Upper lobe of left lung (tissue), 6 donors: ENCODE results near the gene C2orf74. TPM values are rescaled to one million over a fixed set of nuclear protein-coding genes. Genes with fewer than 3 reads are reported as not detected.

Source experiments
- ATAC-seq, 2 donors: fragments of 200-7000 bp; cut with Tn5 transposase; one replicate each; pipeline ENCODE4 v1.9.1; 2022; ENCODE audit warnings: mild to moderate bottlenecking in 2 of 2, moderate library complexity in 2 of 2; ENCODE audit not compliant: low FRiP score in 2 of 2
- DNase-seq, 2 donors: peaks; one replicate each; pipeline ENCODE4 v3.0.0-alpha.2; 2019 to 2020
- H3K27ac ChIP-seq, 4 donors: fragments of 200-600 bp; sonication (generic); one replicate each; pipeline ENCODE4 v1.5.1; 2016 to 2019
- H3K27me3 ChIP-seq, 4 donors: fragments of 200-600 bp; sonication (generic); one replicate each; pipeline ENCODE4 v1.5.1; 2017 to 2019
- H3K36me3 ChIP-seq, 4 donors: fragments of 200-600 bp; sonication (generic); one replicate each; pipeline ENCODE4 v1.5.1; 2016 to 2019
- H3K4me1 ChIP-seq, 4 donors: fragments of 200-600 bp; sonication (generic); one replicate each; pipeline ENCODE4 v1.5.1; 2018 to 2019
- H3K4me3 ChIP-seq, 4 donors: fragments of 200-600 bp; sonication (generic); one replicate each; pipeline ENCODE4 v1.5.1; 2017 to 2019; ENCODE audit warnings: mild to moderate bottlenecking in 2 of 4, moderate library complexity in 1 of 4
- H3K9me3 ChIP-seq, 4 donors: fragments of 200-600 bp; sonication (generic); one replicate each; pipeline ENCODE4 v1.5.1; 2018 to 2019
- EP300 ChIP-seq, 4 donors: sonication (generic); formaldehyde crosslinking; IDR thresholded peaks; one replicate each; pipeline ENCODE4 v1.5.1; 2017; ENCODE audit warnings: antibody characterized with exemption in 4 of 4, control low read depth in 2 of 4
- POLR2A ChIP-seq, 4 donors: fragments of 450-650 bp; IDR thresholded peaks; one replicate each; pipeline ENCODE4 v1.5.1; 2016 to 2017; ENCODE audit warnings: antibody characterized with exemption in 4 of 4, mild to moderate bottlenecking in 2 of 4
- POLR2AphosphoS5 ChIP-seq, 2 donors: sonication (generic); formaldehyde crosslinking; IDR thresholded peaks; one replicate each; pipeline ENCODE4 v1.5.1; 2017; ENCODE audit warnings: antibody characterized with exemption in 2 of 2
- WGBS, 2 donors: methylation state at CpG; one replicate each; pipeline ENCODE4 v1.1.5; 2017 to 2018; 5-methylcytosine and 5-hydroxymethylcytosine counted together
- total RNA-seq, 6 donors: library from RNA; depleted of rRNA in 4 of 6; stranded (reverse); fragments of >200 nt in 4 of 6; gene quantifications; one replicate each; pipeline versions ENCODE4 v1.1.0 to v1.2.1, GENCODE V29; 2016 to 2021
- TF ChIP-seq, protein P1 (sequence below), 6 experiments: fragments of 450-650 bp in 4 of 6; fragments of 200-600 bp in 2 of 6; sonication (generic) in 2 of 6; IDR thresholded peaks; one replicate each; pipeline ENCODE4 v1.5.1; 2016 to 2019; ENCODE audit warnings: antibody characterized with exemption in 6 of 6
- donor health status: DM: no; HTN: no; CAD: no; lungs with moderate emphysema.
- donor health status: DM: no; HTN: yes; CAD: no; lungs with severe emphysema.

Gene C2orf74
- total RNA-seq, 6 donors from 2014 or later = 11.9 to 20.7 (median 16.6) TPM

GRCh38 chr2:61172671-61173070 lies 10.7 kb downstream of the C2orf74 start:
- WGBS, 2 donors = 73 to 76% methylated on average over 1 of the region's 1 CpG
- Histone ChIP-seq H3K36me3 (no peaks in the 10 kb centered on the region), H3K4me1 (peaks cover 0 to 6% (median 1%) of the 10 kb centered on the region in 4 donors), H3K4me3 (no peak overlapping the region), H3K27ac (no peak overlapping the region), H3K27me3 (no peaks in the 10 kb centered on the region), H3K9me3 (no peaks in the 10 kb centered on the region)
- no peak for TF ChIP-seq POLR2AphosphoS5 (IDR thresholded peaks at IDR 0.05)
- TF ChIP-seq POLR2A (IDR thresholded peaks at IDR 0.05) = no peak
- TF ChIP-seq, protein P1, sequence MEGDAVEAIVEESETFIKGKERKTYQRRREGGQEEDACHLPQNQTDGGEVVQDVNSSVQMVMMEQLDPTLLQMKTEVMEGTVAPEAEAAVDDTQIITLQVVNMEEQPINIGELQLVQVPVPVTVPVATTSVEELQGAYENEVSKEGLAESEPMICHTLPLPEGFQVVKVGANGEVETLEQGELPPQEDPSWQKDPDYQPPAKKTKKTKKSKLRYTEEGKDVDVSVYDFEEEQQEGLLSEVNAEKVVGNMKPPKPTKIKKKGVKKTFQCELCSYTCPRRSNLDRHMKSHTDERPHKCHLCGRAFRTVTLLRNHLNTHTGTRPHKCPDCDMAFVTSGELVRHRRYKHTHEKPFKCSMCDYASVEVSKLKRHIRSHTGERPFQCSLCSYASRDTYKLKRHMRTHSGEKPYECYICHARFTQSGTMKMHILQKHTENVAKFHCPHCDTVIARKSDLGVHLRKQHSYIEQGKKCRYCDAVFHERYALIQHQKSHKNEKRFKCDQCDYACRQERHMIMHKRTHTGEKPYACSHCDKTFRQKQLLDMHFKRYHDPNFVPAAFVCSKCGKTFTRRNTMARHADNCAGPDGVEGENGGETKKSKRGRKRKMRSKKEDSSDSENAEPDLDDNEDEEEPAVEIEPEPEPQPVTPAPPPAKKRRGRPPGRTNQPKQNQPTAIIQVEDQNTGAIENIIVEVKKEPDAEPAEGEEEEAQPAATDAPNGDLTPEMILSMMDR (IDR thresholded peaks at IDR 0.05) = no peak
- TF ChIP-seq EP300 (IDR thresholded peaks at IDR 0.05) = no peak
- no peak for ATAC-seq
- DNase-seq = no peak

DNA sequence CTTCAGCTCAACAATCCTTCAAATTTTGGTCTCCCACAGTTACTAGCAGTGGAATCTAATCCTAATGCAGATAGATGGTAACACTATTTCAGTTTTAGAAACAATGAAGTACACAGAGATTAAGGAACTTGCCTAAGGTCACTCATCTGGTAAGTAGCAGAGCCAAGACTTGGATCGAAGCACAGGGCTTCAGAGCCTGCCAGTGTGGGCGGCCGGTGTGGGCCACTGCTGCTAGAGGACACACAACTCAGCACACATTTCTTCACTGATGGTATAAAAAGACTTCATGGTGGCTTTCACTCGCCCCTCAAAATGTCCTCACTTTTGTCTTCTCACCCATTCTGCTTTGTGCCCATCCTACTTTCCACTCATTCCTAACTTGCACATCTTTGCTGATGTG lies 11.1 kb downstream of the C2orf74 start:
- no peaks in the 10 kb centered on the region for H3K27me3 ChIP-seq
- H3K9me3 ChIP-seq = no peaks in the 10 kb centered on the region
- 60 to 78% methylated on average over 4 of the region's 4 CpGs for WGBS, 2 donors
- ATAC-seq = no peak
- no peak overlapping the region for H3K4me3 ChIP-seq
- H3K36me3 ChIP-seq = no peaks in the 10 kb centered on the region
- H3K27ac ChIP-seq = no peak overlapping the region
- TF ChIP-seq EP300 (IDR thresholded peaks at IDR 0.05) (no peak), POLR2AphosphoS5 (IDR thresholded peaks at IDR 0.05) (no peak), POLR2A (IDR thresholded peaks at IDR 0.05) (no peak)
- TF ChIP-seq, protein P1 (IDR thresholded peaks at IDR 0.05) = no peak
- DNase-seq = peak in 1 of 2 donors; percentile 65
- H3K4me1 ChIP-seq = peaks cover under 1 to 9% (median 3%) of the 10 kb centered on the region in 4 donors

DNA sequence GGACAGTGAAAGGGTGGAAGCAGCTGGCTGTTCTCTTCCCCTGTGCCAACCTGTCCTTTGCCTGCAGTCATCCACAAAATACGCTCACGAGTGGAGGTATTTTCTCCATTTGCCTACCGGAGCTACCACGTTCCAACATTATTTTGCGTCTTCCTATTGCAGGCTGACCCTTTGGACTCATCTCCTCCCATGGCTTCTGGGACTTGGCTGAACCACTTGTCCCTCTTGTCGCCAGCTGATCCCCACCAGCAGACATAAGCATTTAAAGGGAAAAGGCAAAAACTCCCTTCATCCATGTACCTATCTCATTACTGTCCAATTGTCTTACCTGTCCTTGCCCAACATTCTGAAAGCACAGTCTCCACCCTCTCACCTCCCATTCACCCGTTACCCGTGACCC lies 13.0 kb downstream of the C2orf74 start:
- Histone ChIP-seq H3K4me3 (no peak overlapping the region), H3K9me3 (no peaks in the 10 kb centered on the region), H3K27me3 (no peaks in the 10 kb centered on the region), H3K27ac (no peak overlapping the region), H3K36me3 (no peaks in the 10 kb centered on the region), H3K4me1 (peaks cover 20 to 28% (median 23%) of the 10 kb centered on the region in 4 donors)
- ATAC-seq (no peak), DNase-seq (no peak)
- TF ChIP-seq POLR2A (IDR thresholded peaks at IDR 0.05) = no peak
- no peak for TF ChIP-seq EP300 (IDR thresholded peaks at IDR 0.05)
- TF ChIP-seq, protein P1 (IDR thresholded peaks at IDR 0.05) = no peak
- no peak for TF ChIP-seq POLR2AphosphoS5 (IDR thresholded peaks at IDR 0.05)
- 93 to 96% methylated on average over 8 of the region's 8 CpGs for WGBS, 2 donors

DNA sequence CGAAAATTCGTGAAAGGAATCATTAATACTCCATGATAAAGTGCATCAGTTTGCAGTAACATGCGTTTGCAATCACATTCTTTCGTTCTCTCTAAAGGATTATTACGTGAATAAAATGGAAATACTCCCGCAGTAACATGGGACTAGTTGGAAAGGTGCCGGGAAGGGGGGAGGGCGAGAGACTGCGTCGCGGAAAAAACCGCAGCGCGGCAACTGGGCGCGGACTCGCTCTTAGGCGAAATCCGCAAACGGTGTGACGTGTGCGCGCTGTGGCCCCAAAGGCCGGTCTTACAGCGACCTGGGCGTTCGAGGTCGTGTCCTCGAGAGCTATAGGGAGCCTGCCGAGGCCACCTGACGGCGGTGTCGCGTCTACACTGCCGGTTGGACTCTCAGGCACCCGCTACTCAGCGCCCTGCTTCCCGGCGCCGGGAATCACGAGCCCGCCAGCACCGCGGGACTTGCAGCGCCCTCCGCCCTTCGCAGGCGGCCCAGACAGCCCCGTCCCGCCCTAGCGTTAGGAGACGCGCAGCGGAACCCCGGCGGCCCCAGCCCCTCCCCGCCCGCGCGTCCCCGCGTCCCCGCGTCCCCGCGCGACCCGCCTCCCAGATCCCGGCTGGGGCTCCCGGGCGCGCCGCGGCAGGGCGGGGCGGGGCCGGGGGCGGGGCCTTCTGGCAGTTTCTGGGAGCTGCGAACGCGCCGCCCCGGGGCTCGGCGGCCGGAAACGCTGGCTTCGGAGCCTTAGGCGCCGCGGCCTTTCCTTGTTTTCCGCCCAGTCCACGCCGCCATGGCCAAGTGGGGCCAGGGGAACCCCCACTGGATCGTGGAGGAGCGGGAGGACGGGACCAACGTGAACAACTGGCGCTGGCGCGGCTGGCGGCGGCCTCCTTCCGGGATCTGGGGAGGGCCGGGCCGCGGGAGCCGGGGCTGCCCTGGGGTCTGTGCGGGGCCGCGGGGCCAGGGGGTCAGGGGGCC lies 15.1 kb downstream of the C2orf74 start:
- Histone ChIP-seq H3K4me3 (peak overlapping the region; percentile 56 to 86 (median 66)), H3K27me3 (no peaks in the 10 kb centered on the region), H3K9me3 (no peaks in the 10 kb centered on the region), H3K27ac (peak overlapping the region; percentile 96 to 100 (median 98)), H3K36me3 (peaks cover 0 to 17% (median 12%) of the 10 kb centered on the region in 4 donors), H3K4me1 (peaks cover 38 to 46% (median 41%) of the 10 kb centered on the region in 4 donors)
- ATAC-seq = peak; percentile 94 to 96
- peak; percentile 96 to 100 for DNase-seq
- TF ChIP-seq EP300 (IDR thresholded peaks at IDR 0.05) (peak in 1 of 4 donors; percentile 30), POLR2AphosphoS5 (IDR thresholded peaks at IDR 0.05) (peak; percentile 74 to 82), POLR2A (IDR thresholded peaks at IDR 0.05) (peak; percentile 57 to 97 (median 90))
- TF ChIP-seq, protein P1 (IDR thresholded peaks at IDR 0.05) = peak in 4 of 6 experiments; percentile 8 to 55 (median 46)
- 0 to 1% methylated on average over 17 to 46 of the region's 111 CpGs for WGBS, 2 donors
